HG03039 (cell line): Measurements from ENCODE around the gene HCFC1R1.
A peak's percentile ranks its signal among the peaks of the same experiment; 100 is the strongest.

Experiments used
- ATAC-seq: cut with Tn5 transposase; IDR thresholded peaks from one replicate; pipeline ENCODE4 v1.9.1; 2021; ENCODE audit warnings: mild to moderate bottlenecking, moderate library complexity; ENCODE audit not compliant: unreplicated experiment

HCFC1R1 gene

DNA sequence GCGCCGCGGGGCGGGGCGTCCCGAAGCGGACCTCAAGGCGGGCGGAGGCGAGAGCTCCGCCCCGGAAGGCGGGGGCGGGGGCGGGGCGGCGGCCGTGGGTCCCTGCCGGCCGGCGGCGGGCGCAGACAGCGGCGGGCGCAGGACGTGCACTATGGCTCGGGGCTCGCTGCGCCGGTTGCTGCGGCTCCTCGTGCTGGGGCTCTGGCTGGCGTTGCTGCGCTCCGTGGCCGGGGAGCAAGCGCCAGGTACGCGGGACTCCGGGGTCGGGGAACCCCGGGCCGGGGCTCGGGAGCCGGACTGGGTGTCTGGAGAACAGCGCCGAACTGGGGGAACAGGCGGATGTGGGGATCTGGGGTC lies 3.5 kb downstream of the HCFC1R1 start, which contains the start of gene TNFRSF12A:
TNFRSF12A (plus strand) TSS at position 122 of the 357 bp plus-strand sequence; CDS start at position 152, 30 bp downstream.
- ATAC-seq = no peak

DNA sequence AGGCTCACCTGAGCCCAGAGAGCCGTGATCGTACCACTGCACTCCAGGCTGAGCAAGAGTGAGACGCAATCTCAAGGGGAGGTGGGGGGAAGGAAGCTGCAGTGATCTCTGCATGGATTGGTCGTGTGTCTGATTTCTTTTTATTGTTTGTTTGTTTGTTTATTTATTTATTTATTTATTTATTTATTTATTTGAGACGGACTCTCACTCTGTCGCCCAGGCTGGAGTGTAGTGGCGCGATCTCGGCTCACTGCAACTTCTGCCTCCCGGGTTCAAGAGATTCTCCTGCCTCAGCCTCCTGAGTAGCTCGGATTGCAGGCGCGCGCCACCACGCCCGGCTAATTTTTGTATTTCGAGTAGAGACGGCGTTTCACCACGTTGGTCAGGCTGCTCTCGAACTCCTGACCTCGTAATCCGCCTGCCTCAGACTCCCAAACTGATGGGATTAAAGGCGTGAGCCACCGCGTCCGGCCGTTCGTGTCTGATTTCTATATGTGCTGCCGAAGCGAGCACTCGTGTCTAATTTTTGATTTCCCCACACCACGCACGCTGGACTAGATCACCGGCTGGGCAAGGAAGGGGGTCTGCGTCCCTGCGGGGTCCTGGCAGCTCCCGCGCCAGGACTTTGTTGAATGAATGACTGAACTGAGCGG lies 4.0 kb downstream of the HCFC1R1 start:
- no peak for ATAC-seq

- no peak for ATAC-seq
Observed at GRCh38 chr16:3017794-3018506, 5.8 kb downstream of the HCFC1R1 start, which contains the start of gene CLDN6. TSS of gene CLDN6 (minus strand) at chr16:3018183. CDS start at chr16:3016021, 2,162 bp downstream.

DNA sequence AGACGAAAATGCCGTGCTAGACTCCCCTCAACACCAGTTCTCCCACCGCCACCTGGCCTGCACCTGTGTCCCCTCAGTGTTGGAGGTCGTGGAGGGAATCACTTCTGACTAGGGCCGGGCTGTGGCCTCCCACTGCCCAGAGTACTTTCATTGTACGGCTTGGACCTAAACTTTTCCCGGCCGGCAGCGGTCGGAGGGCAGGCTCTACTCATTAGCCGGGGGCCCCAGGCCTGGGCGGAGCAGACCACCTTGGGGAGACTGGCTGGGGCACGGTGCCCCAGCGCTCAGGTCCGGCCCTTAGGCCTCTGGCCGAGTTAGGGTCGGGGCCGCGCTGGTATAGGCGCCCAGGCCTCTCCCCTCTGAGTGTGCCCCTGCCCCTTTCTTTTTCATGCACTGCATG lies 6.4 kb downstream of the HCFC1R1 start:
- no peak for ATAC-seq

DNA sequence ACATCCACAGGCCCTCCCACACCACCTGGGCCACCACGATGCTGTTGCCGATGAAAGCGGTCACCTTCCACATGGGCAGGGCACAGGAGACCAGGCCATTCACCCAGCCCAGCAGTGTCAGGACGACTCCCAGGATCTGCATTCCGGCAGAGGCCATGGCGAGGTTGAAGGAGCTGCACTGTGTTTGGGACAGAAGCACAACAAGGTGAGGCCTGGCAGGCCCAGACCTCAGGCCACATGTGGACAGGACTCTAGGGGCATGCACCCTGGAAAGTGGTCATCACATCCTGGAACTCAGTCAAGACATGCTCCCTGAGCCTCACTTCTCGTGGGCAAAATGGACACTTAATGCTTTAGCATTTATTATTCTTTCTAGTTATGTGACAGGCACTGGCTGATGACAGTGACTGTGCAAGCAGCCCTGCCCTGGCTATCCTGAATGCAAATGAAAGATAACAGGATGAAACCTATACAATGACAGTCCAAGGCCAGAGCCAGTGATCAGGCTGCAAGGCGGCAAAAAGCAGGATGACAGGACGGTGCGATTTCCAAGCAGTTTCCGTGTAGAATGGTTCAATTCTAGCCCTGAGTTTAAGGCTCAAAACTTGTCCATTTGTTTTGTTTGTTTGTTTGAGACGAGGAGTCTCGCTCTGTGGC lies 7.7 kb downstream of the HCFC1R1 start:
- no peak for ATAC-seq

DNA sequence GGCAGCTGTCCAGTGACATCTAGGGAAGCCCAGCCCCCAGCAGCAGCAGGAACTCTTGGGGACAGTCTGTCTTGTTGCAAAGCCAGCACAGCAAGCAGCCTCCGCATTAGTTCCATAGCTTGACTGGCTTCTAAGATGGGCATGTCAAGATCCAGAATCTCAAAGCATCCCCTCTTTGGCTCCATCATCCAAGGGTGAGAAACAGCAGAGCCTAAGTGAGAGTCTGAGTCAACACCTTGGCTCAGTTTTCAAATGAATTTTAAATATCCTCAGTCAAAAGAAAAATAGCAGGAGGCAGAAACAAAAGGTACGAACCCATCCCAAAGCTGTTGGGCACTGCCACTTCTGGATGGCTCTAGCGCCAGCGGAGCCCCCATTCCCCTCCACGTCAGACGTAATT lies 8.8 kb downstream of the HCFC1R1 start:
- ATAC-seq = no peak

- no peak for ATAC-seq
Observed at GRCh38 chr16:3013998-3014690, 9.6 kb downstream of the HCFC1R1 start.

DNA sequence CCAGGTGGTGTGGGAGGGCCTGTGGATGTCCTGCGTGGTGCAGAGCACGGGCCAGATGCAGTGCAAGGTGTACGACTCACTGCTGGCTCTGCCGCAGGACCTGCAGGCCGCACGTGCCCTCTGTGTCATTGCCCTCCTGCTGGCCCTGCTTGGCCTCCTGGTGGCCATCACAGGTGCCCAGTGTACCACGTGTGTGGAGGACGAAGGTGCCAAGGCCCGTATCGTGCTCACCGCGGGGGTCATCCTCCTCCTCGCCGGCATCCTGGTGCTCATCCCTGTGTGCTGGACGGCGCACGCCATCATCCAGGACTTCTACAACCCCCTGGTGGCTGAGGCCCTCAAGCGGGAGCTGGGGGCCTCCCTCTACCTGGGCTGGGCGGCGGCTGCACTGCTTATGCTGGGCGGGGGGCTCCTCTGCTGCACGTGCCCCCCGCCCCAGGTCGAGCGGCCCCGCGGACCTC lies 10.2 kb downstream of the HCFC1R1 start:
- ATAC-seq = no peak

DNA sequence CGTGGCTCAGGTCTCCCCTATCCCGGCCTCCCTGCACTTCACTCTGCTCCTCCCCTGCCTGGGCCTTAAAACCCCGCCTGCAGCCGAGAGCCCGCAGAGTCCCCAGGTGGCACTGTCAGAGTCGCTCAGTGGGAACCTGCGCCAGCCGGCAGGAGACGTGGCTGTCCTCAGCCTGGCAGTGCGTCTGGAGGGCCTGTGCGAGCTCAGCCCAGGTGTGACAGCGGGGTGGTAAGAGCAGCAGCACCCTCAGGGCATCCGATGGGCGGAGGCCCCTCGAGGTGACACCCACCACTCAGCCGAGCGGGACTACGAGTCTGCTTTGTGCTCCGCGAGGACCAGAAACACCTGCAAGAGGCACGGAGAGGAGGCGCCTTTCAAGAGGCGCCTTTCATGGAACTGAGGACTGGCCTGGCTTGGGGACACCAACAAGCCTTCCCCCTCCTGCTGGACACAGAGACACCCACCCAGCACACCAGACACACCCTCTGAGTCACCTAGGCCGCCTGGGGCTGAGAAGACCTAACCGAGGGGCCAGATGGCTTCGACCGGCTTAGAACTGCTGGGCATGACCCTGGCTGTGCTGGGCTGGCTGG lies 10.8 kb downstream of the HCFC1R1 start, which contains the start of gene CLDN9:
CLDN9 (plus strand) TSS at position 96 of the 593 bp plus-strand sequence; CDS start at position 536, 440 bp downstream.
- ATAC-seq = no peak

DNA sequence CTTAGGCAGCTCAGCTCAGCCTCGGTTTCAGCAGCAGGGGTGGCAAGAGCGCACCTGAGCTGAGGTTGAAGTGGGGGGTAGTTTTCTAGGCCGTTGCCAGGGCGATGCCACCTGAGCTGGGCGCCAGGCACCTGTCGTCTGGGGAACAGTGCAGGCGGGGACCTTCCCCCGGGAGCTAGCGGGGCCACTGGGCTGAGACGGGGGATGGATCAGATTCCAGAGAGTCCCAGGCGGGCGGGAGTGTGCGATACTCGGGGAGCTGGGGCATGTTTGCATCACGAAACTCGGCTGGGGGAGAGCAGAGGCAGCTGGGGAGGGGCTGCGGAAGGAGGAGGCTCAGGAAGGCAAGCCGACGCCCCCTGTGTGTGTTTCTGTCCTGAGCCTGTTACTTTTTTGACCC lies 11.5 kb downstream of the HCFC1R1 start:
- ATAC-seq = no peak

DNA sequence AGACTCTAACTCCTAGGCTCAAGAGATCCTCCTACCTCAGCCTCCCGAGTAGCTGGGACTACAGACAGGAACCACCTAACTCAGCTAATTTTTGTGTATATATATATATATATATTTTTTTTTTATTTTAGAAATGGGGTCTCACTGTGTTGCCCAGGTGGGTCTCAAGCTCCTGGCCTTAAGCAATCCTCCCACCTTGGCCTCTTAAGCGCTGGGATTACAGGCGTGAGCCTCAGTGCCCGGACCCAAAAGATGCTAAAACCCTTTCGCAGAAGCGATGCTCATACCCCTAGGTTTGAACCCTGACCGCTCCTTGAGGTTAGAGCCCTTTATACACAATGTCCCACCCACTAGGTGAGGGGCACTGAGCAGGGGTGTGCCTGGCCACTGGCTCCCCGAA lies 13.2 kb downstream of the HCFC1R1 start:
- no peak for ATAC-seq

GRCh38 chr16:3009568-3010390 lies 14.0 kb downstream of the HCFC1R1 start:
- no peak for ATAC-seq

GRCh38 chr16:3008690-3009037 lies 15.1 kb downstream of the HCFC1R1 start:
- ATAC-seq = no peak

- ATAC-seq = no peak
Observed at GRCh38 chr16:3007957-3008689, 15.6 kb downstream of the HCFC1R1 start.

DNA sequence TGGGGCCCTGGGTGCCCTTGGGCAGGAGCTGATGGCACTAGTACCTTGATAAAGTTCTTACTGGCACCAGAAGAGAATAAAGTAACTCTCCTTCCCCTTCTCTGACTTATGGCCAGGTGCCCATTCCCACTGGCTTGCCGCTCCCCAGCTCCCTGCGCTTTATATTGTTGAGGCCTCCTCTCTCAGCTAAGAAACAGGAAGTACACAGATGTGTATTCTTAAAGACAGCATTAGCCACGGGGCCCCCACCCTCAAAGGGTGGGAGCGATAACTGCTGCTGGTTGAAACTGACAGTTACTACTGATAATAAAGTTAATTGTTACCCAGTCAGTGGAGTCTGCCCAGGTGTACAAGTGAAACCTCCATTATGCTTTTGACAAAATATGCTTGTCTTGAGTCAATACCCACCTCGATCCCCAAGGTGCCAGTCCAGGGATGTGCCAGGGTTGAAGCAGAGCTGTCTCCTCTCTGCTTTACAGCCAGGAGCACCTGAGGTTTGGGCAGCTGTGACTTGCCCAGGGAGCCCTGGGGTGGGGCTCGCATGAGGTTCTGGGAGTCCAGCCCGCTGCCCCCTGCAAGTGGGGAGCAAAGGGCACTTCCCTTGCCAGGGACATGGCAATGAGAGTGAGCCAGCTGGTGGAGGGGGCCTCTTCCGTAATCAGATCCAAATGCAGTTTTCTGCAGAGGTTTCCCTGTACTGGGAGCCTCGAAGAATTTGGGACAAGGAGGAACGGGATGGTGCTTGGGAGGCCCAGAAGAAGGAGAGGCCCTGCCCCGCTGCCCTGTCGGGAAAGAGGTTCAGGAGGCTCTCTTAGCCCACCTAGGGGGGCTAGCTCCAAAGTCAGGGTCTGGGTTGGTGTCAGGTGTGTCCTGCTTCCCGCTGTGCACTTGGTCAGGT lies 16.4 kb downstream of the HCFC1R1 start:
- ATAC-seq = no peak

- no peak for ATAC-seq
Observed at GRCh38 chr16:3004781-3005284, 18.9 kb downstream of the HCFC1R1 start.

GRCh38 chr16:3004319-3004718 lies 19.4 kb downstream of the HCFC1R1 start:
- peak; percentile 11 for ATAC-seq
